Endothelial cell of umbilical vein (primary cell): ENCODE measurements around the gene ASAP2. TPM values are rescaled to one million over a fixed set of nuclear protein-coding genes. Genes with fewer than 3 reads are reported as not detected.

Source experiments
- BruUV-seq: library from RNA; stranded (reverse); fragments of 400-500 nt; replicated peaks from 2 replicates; lab custom pipeline; 2021; lab: Mats Ljungman, UMichigan
- CTCF ChIA-PET: fragments of 300-600, 350-600 bp; sonication (Branson Sonifier 250); formaldehyde crosslinking; loops from one replicate; lab custom pipeline; 2021; ENCODE audit warnings: antibody characterized with exemption, inconsistent platforms; lab: Charles Lee
- POLR2A ChIA-PET: fragments of 300-600, 350-600 bp; sonication (Branson Sonifier 250); formaldehyde crosslinking; loops from one replicate; lab custom pipeline; 2021; ENCODE audit warnings: antibody characterized with exemption, inconsistent platforms; lab: Charles Lee
- DNase-seq: peaks from one replicate; pipeline ENCODE4 v3.0.0-alpha.2; 2011; ENCODE audit warnings: low read depth, low spot score
- FAIRE-seq: peaks from 2 replicates; lab custom pipeline; 2011; peaks lifted over from hg19 to GRCh38; lab: Jason Lieb, UNC
- H2AFZ ChIP-seq: 2 replicates; pipeline ENCODE4 v1.6.0; 2012; ENCODE audit warnings: low read depth, low read length, control low read depth, inconsistent platforms
- H3K27ac ChIP-seq: 2 replicates; pipeline ENCODE4 v1.5.1; 2011; ENCODE audit warnings: low read depth, mild to moderate bottlenecking, control low read depth, low read length, moderate library complexity; ENCODE audit not compliant: insufficient read depth
- H3K27me3 ChIP-seq, 2 experiments: 2 replicates each; pipeline versions ENCODE4 v1.6.0 to v1.6.1; 2011; ENCODE audit warnings: low read length in 2 of 2, mixed read lengths in 1 of 2; ENCODE audit not compliant: control insufficient read depth in 2 of 2, insufficient read depth in 2 of 2
- H3K36me3 ChIP-seq, 2 experiments: 2 replicates in 1 of 2; 3 replicates in 1 of 2; pipeline ENCODE4 v1.5.1; 2011; ENCODE audit warnings: low read length in 2 of 2, mild to moderate bottlenecking in 1 of 2, moderate library complexity in 1 of 2; ENCODE audit not compliant: control insufficient read depth in 2 of 2, insufficient read depth in 2 of 2; ENCODE audit errors: extremely low read depth in 1 of 2
- H3K4me1 ChIP-seq: 3 replicates; pipeline ENCODE4 v1.5.1; 2011; ENCODE audit warnings: mild to moderate bottlenecking, low read length; ENCODE audit not compliant: control insufficient read depth, insufficient read depth; ENCODE audit errors: extremely low read depth
- H3K4me2 ChIP-seq: 2 replicates; pipeline ENCODE4 v1.6.1; 2011; ENCODE audit warnings: low read length, control low read depth, mixed read lengths; ENCODE audit not compliant: insufficient read depth
- H3K4me3 ChIP-seq, 3 experiments: fragments of 200-600 bp in 1 of 3; sonication (generic), shearing (Covaris generic) in 1 of 3; replicated peaks in 1 of 3; 2 replicates each; pipeline ENCODE4 v1.5.1; 2011 to 2016; ENCODE audit warnings: control low read depth in 3 of 3, low read length in 3 of 3, mild to moderate bottlenecking in 2 of 3, inconsistent platforms in 1 of 3, low read depth in 1 of 3, moderate library complexity in 1 of 3; ENCODE audit not compliant: insufficient read depth in 1 of 3
- H3K79me2 ChIP-seq: 2 replicates; pipeline ENCODE4 v1.6.0; 2012; ENCODE audit warnings: low read length, inconsistent platforms; ENCODE audit not compliant: control insufficient read depth, insufficient read depth
- H3K9ac ChIP-seq: replicated peaks from 2 replicates; pipeline ENCODE3; 2011; ENCODE audit warnings: low read length, control low read depth; ENCODE audit not compliant: insufficient read depth; ENCODE audit errors: extremely low read depth
- H3K9me1 ChIP-seq: replicated peaks from 3 replicates; pipeline ENCODE4 v1.6.0; 2011; ENCODE audit warnings: mild to moderate bottlenecking, low read length; ENCODE audit not compliant: control insufficient read depth, insufficient read depth; ENCODE audit errors: extremely low read depth
- H3K9me3 ChIP-seq: replicated peaks from 2 replicates; pipeline ENCODE4 v1.5.1; 2012; ENCODE audit warnings: low read length, inconsistent platforms; ENCODE audit not compliant: control insufficient read depth, insufficient read depth
- H4K20me1 ChIP-seq: replicated peaks from 2 replicates; pipeline ENCODE3; 2011; ENCODE audit warnings: mild to moderate bottlenecking, low read length; ENCODE audit not compliant: control insufficient read depth, insufficient read depth; ENCODE audit errors: extremely low read depth
- CTCF ChIP-seq, 2 donors: IDR thresholded peaks; 1 replicate in 1 of 2; 2 replicates in 1 of 2; pipeline ENCODE4 v1.5.1; 2011; ENCODE audit warnings: low read length in 2 of 2, mild to moderate bottlenecking in 2 of 2, moderate library complexity in 2 of 2, control low read depth in 1 of 2, inconsistent platforms in 1 of 2, low read depth in 1 of 2; ENCODE audit not compliant: insufficient read depth in 1 of 2; ENCODE audit errors: extremely low read depth in 1 of 2
- EZH2 ChIP-seq: IDR thresholded peaks from 2 replicates; pipeline ENCODE4 v1.6.1; 2012; ENCODE audit warnings: borderline replicate concordance, low read depth, mild to moderate bottlenecking, moderate library complexity, low read length, inconsistent platforms; ENCODE audit not compliant: severe bottlenecking
- FOS ChIP-seq: IDR thresholded peaks from 2 replicates; pipeline ENCODE4 v1.6.1; 2011; ENCODE audit warnings: mild to moderate bottlenecking, low read length, moderate library complexity, borderline replicate concordance; ENCODE audit not compliant: insufficient read depth
- GATA2 ChIP-seq: IDR thresholded peaks from 2 replicates; pipeline ENCODE4 v1.7.0; 2011; ENCODE audit warnings: low read depth, mild to moderate bottlenecking, moderate library complexity, mixed read lengths, low read length; ENCODE audit not compliant: insufficient read length, insufficient read depth
- JUN ChIP-seq: IDR thresholded peaks from 2 replicates; pipeline ENCODE4 v1.6.1; 2011; ENCODE audit warnings: borderline replicate concordance, low read depth; ENCODE audit not compliant: insufficient read length, insufficient read depth
- MAX ChIP-seq: IDR thresholded peaks from 2 replicates; pipeline ENCODE4 v1.6.1; 2011; ENCODE audit not compliant: insufficient read depth, insufficient read length
- MYC ChIP-seq: IDR thresholded peaks from one replicate; pipeline ENCODE4 v1.6.1; 2011; ENCODE audit warnings: mild to moderate bottlenecking, low read depth, low read length
- POLR2AphosphoS5 ChIP-seq: IDR thresholded peaks from 2 replicates; pipeline ENCODE4 v1.6.1; 2012; ENCODE audit warnings: low read depth, mild to moderate bottlenecking, control low read depth, low read length, moderate library complexity; ENCODE audit not compliant: insufficient read depth
- dilution Hi-C: fragments of 300-500 bp; cut with MboI; formaldehyde crosslinking; loops from one replicate; pipeline ENCODE4 v1.15.0; 2019; ENCODE audit warnings: low sequenced_read_pairs; ENCODE audit not compliant: extremely low pct_ligation_motif_present
- intact Hi-C: fragments of 100-400 bp; cut with micrococcal nuclease; formaldehyde crosslinking; loops from one replicate; pipeline ENCODE4 v1.10.0; 2022
- polyA plus RNA-seq, 4 experiments: library from polyadenylated mRNA; depleted of rRNA in 3 of 4; stranded (reverse) in 3 of 4; unstranded in 1 of 4; fragments of >200 nt; gene quantifications; 2 replicates each; pipeline versions ENCODE4 v1.2.1 to v1.2.3, GENCODE V29; 2011 to 2012; ENCODE audit warnings: missing spikeins in 1 of 4
- total RNA-seq: library from RNA; stranded (reverse); gene quantifications from 2 replicates; pipeline ENCODE4 v1.2.3, GENCODE V29; 2021

Gene ASAP2
- total and polyA plus RNA-seq, 2 donors (not counting 3 experiments of a cell fraction or from before 2014, with no cell fraction given): 31.1 to 79.2 TPM

- Histone ChIP-seq H3K27me3 (no peaks in the 10 kb centered on the region), H3K4me3 (no peak overlapping the region), H3K9ac (no peak overlapping the region), H3K9me3 (no peaks in the 10 kb centered on the region), H2AFZ (no peak overlapping the region), H3K27ac (no peak overlapping the region), H3K4me1 (peaks cover 65% of the 10 kb centered on the region), H3K9me1 (no peaks in the 10 kb centered on the region), H3K79me2 (peaks cover 99% of the 10 kb centered on the region), H3K36me3 (no peaks in the 10 kb centered on the region), H4K20me1 (no peaks in the 10 kb centered on the region), H3K4me2 (no peak overlapping the region)
- BruUV-seq: no TSS peak
- FAIRE-seq (no peak), DNase-seq (no peak)
- intact Hi-C loops: no loop called here
- CTCF ChIA-PET: interaction anchor here (1.2 to 5.6 kb wide), 3 partner anchors 10 to 110 kb away, joined by 3 to 38 read pairs (median 3); no protein-coding TSS in a partner anchor
- POLR2A ChIA-PET: no interaction called here
- dilution Hi-C loops: no loop called here
- TF ChIP-seq FOS (no peak), MYC (no peak), GATA2 (no peak), EZH2 (no peak), MAX (no peak), JUN (no peak), CTCF (IDR thresholded peaks at IDR 0.05; ENCODE audit: extremely low read depth in 1 of 2, insufficient read depth in 1 of 2, low read depth in 1 of 2, low read length in 2 of 2) (no peak), POLR2AphosphoS5 (no peak)
Measured at GRCh38 chr2:9222893-9223287, 16.3 kb downstream of the ASAP2 start.
